Omental fat pad (tissue), 4 donors: Measurements from ENCODE around the gene UROC1. TPM values are rescaled to one million over a fixed set of nuclear protein-coding genes. Genes with fewer than 3 reads are reported as not detected.
"Not testable (repeated sequence)": the region's sequence is repeated elsewhere in the genome, so short reads cannot be mapped to it uniquely, and the experiment has no call there.

Experiments used
- ATAC-seq: fragments of 150-250 bp; one replicate; pipeline ENCODE4 v1.9.1; 2016; ENCODE audit warnings: mild to moderate bottlenecking, moderate library complexity; ENCODE audit not compliant: low FRiP score
- DNase-seq: peaks from one replicate; pipeline ENCODE4 v3.0.0-alpha.2; 2019; ENCODE audit warnings: low spot score
- CTCF ChIP-seq, 3 donors: fragments of 450-650 bp; IDR thresholded peaks; one replicate each; pipeline ENCODE4 v1.5.1; 2016 to 2017; ENCODE audit warnings: antibody characterized with exemption in 3 of 3, mild to moderate bottlenecking in 3 of 3, moderate library complexity in 2 of 3
- total RNA-seq, 4 donors: library from RNA; depleted of rRNA; stranded (reverse); fragments of >200 nt; gene quantifications; one replicate each; pipeline ENCODE4 v1.1.0, GENCODE V29; 2016

The UROC1 gene
- total RNA-seq, 4 donors from 2014 or later, result not detected

- no peak for TF ChIP-seq CTCF (IDR thresholded peaks at IDR 0.05)
- DNase-seq (peak; percentile 10), ATAC-seq (no peak)
These were observed 19.6 kb upstream of the UROC1 start for GRCh38 chr3:126537116-126537729.

GRCh38 chr3:126536126-126536525, 18.6 kb upstream of the UROC1 start:
- no peak for ATAC-seq
- no peak for TF ChIP-seq CTCF (IDR thresholded peaks at IDR 0.05)
- no peak for DNase-seq

GRCh38 chr3:126535636-126536035, 18.1 kb upstream of the UROC1 start:
- ATAC-seq, result no peak
- no peak for TF ChIP-seq CTCF (IDR thresholded peaks at IDR 0.05)
- DNase-seq, result no peak

- not testable (repeated sequence) for ATAC-seq, DNase-seq
These were observed 17.1 kb upstream of the UROC1 start for GRCh38 chr3:126534716-126535115.

GRCh38 chr3:126533506-126533905, 15.9 kb upstream of the UROC1 start:
- no peak for TF ChIP-seq CTCF (IDR thresholded peaks at IDR 0.05)
- DNase-seq, result no peak
- no peak for ATAC-seq

- no peak for DNase-seq
These were observed 13.4 kb upstream of the UROC1 start for GRCh38 chr3:126531051-126531330.

GRCh38 chr3:126530171-126531050, 12.8 kb upstream of the UROC1 start:
- no peak for TF ChIP-seq CTCF (IDR thresholded peaks at IDR 0.05)
- DNase-seq (no peak), ATAC-seq (no peak)

More at GRCh38 chr3:126531051-126531330, 13.4 kb upstream of the UROC1 start:
- ATAC-seq, result no peak
- no peak for TF ChIP-seq CTCF (IDR thresholded peaks at IDR 0.05)
